ENCODE data around the gene NR3C1. TPM values are rescaled to one million over a fixed set of nuclear protein-coding genes. Genes with fewer than 3 reads are reported as not detected.
"Not testable (repeated sequence)": the region's sequence is repeated elsewhere in the genome, so short reads cannot be mapped to it uniquely, and the experiment has no call there.

Gene NR3C1
- total RNA-seq, 1 donor from 2014 or later, result 14.3 TPM

GRCh38 chr5:143340891-143341685 lies 62.4 kb downstream of the NR3C1 start:
- DNase-seq (ENCODE audit: low read depth in 2 of 2), result peak; percentile 27 to 36

DNA sequence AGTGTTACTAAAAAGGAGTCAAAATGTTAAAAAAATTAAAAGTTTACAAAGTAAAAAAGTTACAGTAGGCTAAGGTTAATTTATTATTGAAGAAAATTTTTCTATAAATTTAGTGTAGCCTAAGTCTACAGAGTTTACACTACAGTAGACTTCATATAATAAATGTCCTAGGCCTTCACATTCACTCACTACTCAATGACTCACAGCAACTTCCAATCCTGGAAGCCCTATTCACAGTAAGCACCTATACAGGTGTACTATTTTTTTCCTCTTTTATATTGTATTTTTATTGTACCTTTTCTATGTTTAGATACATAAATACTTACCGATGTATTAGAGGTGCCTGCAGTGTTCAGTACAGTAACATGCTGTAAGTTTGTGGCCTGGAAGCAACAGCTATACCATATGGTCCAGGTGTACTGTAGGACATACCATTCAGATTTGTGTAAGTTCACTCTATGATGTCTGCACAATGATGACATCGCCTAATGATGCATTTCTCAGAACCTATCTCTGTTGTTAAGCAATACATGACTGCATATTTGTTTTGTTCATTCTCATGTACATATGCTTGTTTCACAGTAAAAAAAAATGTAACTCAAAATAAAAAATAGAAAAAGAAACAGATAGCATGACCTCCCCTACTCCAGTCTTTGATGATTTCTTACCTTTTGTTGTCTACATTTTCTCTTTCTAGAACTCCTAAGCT lies 64.7 kb downstream of the NR3C1 start:
- no peak for DNase-seq (ENCODE audit: low read depth in 2 of 2)

GRCh38 chr5:143337946-143338345 lies 65.5 kb downstream of the NR3C1 start:
- DNase-seq (ENCODE audit: low read depth in 2 of 2), result no peak

GRCh38 chr5:143336485-143336884 lies 67.0 kb downstream of the NR3C1 start:
- no peak for DNase-seq (ENCODE audit: low read depth in 2 of 2)

DNA sequence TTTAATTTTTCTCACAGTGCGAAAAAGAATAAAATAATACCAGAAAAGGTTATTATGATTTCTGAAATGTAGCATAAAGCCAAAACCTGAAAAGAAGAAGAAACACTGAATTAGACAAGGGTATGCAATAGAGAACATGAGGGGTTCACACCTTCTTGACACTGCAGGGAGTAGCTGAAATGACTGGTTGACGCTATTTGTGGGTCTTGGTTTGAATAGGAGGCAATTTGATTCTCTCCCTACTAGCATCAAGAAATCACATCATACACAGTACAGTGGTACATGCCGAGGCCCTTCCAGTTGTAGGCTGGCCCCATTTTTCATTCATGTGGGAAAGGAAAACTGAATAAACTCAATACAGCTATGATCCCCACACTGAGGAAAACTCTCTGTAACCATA lies 68.6 kb downstream of the NR3C1 start:
- DNase-seq (ENCODE audit: low read depth in 2 of 2), result no peak

- not testable (repeated sequence) for DNase-seq (ENCODE audit: low read depth in 2 of 2)
Measured at GRCh38 chr5:143334380-143334779, 69.1 kb downstream of the NR3C1 start.

- peak in 1 of 2 donors; percentile 15 for DNase-seq (ENCODE audit: low read depth in 2 of 2)
Measured at GRCh38 chr5:143331956-143332355, 71.5 kb downstream of the NR3C1 start.

GRCh38 chr5:143329843-143330242 lies 73.6 kb downstream of the NR3C1 start:
- peak in 1 of 2 donors; percentile 31 for DNase-seq (ENCODE audit: low read depth in 2 of 2)

DNA sequence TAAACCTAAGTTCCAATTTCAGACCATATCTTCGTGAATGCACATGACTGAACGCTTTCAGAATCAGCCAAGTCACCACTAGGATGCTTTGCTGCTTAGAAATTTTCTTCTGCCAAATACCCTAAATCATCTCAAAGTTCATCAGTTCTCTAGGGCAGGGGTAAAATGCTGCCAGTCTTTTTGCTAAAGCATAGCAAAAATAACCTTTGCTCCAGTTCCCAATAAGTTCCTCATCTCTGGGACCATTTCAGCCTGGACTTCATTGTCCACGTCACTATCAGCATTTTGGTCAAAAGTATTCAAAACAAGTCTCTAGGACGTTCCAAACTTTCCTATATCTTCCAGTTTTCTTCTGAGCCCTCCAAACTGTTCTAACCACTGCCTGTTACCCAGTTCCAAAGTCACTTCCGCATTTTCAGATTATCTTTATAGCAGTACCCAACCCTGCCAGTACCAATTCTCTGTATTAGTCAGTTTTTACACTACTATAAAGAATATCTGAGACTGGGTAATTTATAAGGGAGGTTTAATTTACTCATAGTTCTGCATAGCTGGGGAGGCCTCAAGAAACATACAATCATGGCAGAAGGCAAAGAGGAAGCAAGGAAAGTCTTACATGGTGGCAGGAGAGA lies 74.8 kb downstream of the NR3C1 start:
- no peak for DNase-seq (ENCODE audit: low read depth in 2 of 2)

- DNase-seq (ENCODE audit: low read depth in 2 of 2), result not testable (repeated sequence)
Measured at GRCh38 chr5:143325086-143325485, 78.4 kb downstream of the NR3C1 start.

GRCh38 chr5:143322931-143323630 lies 80.4 kb downstream of the NR3C1 start:
- not testable (repeated sequence) for DNase-seq (ENCODE audit: low read depth in 2 of 2)

- DNase-seq (ENCODE audit: low read depth in 2 of 2), result no peak
Measured at GRCh38 chr5:143322176-143322575, 81.3 kb downstream of the NR3C1 start.

DNA sequence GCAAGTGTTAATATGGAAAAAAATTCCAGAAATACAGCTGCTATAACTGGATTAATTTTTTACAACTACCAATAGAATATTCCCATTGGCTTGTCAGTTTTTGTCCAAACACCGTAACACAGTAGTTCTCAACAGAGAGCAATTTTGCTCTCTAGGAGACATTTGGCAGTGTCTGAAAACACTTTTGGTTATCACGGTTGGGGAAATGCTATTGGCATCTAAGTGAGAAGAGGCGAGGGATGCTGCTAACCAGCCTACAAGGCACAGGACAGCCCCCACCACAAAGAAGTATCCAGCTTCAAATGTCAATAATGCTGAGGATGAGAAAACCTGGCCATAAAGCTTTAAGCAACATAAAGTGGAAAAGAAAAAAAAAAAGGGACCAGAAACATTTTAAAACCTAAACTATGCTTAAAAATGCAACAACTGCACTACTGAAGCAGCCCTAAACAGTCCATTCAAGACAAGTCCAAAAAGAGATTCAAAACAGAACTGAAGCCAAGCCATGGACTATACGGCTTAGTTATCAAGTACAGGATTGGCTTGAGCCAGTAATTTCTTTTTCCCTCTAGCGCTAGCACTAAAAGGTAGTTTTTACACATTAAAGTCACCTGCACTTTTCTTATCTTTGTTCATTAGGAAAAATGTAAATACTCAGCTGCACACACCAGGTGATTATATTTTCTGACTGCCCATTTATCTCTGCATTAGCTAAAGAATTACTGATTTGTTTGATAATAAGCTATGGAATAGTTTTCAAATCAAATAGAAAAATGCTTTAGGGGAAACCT lies 83.9 kb downstream of the NR3C1 start:
- DNase-seq (ENCODE audit: low read depth in 2 of 2), result no peak

DNA sequence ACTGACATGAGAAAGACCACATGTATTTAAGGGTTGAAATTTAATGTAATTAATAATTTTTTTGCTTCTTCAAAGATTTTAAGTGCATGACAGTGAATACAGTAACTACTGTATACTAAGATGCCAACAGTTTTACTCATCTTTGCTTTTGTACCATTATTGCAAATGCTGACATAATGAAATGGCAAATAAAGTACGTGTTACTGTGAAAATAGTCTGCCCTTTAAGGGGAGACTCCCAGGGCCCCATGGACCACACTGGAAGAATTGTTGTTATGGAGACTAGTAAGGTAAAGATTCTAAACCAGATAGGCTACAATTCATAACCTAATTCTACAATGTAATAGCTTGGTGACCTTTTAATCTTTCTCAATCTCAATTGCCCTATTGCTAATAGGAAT lies 84.7 kb downstream of the NR3C1 start:
- DNase-seq (ENCODE audit: low read depth in 2 of 2), result no peak

- no peak for DNase-seq (ENCODE audit: low read depth in 2 of 2)
Measured at GRCh38 chr5:143318270-143318669, 85.2 kb downstream of the NR3C1 start.

DNA sequence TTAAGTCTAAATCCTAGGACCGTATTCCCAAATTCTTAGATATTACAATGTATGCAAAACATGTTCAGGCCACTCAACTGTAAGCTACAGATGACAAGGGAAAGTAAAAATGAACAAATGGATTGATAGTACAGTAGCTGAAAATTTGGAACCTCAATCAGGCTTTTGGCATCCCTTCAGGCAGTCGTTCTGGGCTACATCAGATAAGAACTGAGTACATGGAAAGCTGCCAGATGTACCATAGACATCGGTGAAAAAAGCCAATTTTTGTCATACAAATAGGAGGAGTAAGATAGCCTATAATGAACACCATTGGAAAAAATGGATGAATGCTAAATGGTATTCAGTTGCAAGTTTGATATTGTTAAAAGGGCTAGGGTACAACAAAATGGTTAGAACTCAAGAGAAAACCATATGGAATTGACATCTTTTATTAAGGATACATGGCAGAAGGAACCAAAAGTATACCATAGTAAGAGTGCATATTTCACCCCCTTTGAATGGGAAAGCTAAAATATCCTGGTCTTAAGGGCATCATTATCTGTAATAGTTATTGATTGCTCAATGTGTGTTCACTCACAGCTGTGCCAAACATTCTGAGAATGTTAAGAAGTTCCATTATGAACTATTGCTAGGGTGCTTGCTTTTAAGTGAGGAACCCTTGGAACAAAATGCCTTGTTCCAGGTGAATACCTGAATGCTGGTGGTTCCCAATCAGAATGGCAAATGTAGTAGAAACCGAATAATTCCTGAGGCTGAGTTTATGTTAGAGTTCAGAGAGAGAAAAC lies 86.4 kb downstream of the NR3C1 start:
- peak; percentile 62 to 77 for DNase-seq (ENCODE audit: low read depth in 2 of 2)

- DNase-seq (ENCODE audit: low read depth in 2 of 2), result no peak
Measured at GRCh38 chr5:143316337-143316736, 87.1 kb downstream of the NR3C1 start.

GRCh38 chr5:143315929-143316328 lies 87.6 kb downstream of the NR3C1 start:
- DNase-seq (ENCODE audit: low read depth in 2 of 2), result peak in 1 of 2 donors; percentile 18

DNA sequence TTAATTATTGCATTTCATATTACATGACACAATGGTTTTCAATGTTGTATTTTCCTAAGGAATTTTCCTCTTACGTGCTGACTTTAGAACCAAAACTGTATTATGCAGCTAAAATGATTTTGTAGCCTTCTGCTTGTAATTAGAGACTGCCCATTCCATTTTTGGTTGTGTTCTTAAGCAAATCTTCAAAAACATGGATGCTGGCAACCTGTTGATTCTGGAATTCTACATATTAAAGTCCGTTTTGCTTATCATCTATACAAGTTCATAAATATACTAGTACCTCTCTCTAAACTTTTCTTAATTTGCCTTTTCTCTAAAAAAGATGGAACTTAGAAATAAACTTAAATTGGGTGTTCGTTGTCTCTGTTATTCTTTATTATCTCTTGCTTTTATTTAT lies 88.3 kb downstream of the NR3C1 start:
- no peak for DNase-seq (ENCODE audit: low read depth in 2 of 2)

GRCh38 chr5:143314659-143315058 lies 88.8 kb downstream of the NR3C1 start:
- peak; percentile 15 to 80 for DNase-seq (ENCODE audit: low read depth in 2 of 2)

All from lung microvascular endothelial cell (primary cell).